HepG2 (cell line): ENCODE data around the gene C2orf42. TPM values are rescaled to one million over a fixed set of nuclear protein-coding genes. Genes with fewer than 3 reads are reported as not detected.
A peak's percentile ranks its signal among the peaks of the same experiment; 100 is the strongest.

ENCODE experiments used
- CCDC6 ChIP-seq: sonication (generic); formaldehyde crosslinking; IDR thresholded peaks from 2 replicates; pipeline ENCODE4 v1.8.1; 2022; ENCODE audit warnings: mild to moderate bottlenecking, missing genetic modification reagents, moderate library complexity
- DNMT1 ChIP-seq: sonication (generic); formaldehyde crosslinking; IDR thresholded peaks from 2 replicates; pipeline ENCODE4 v1.5.1; 2020; ENCODE audit warnings: mild to moderate bottlenecking, missing genetic modification reagents
- HMGA1 ChIP-seq: sonication (generic); formaldehyde crosslinking; conservative IDR thresholded peaks from 2 replicates; pipeline ENCODE4 v1.4.0; 2020; ENCODE audit warnings: missing genetic modification reagents
- HNRNPLL ChIP-seq: fragments of 200-400 bp; formaldehyde crosslinking; IDR thresholded peaks from 2 replicates; pipeline ENCODE4 v1.6.1; 2017; ENCODE audit warnings: mild to moderate bottlenecking, low read depth, low read length; ENCODE audit not compliant: poor library complexity, severe bottlenecking
- NFIB ChIP-seq: sonication (generic); formaldehyde crosslinking; IDR thresholded peaks from 2 replicates; pipeline ENCODE4 v1.9.0; 2021; ENCODE audit warnings: missing genetic modification reagents, mild to moderate bottlenecking, borderline replicate concordance
- SSRP1 ChIP-seq: IDR thresholded peaks from 2 replicates; pipeline ENCODE4 v1.6.1; 2016; ENCODE audit warnings: control low read depth
- STAG1 ChIP-seq: sonication (generic); formaldehyde crosslinking; IDR thresholded peaks from 2 replicates; pipeline ENCODE4 v1.4.0; 2020; ENCODE audit warnings: missing genetic modification reagents
- TP53 ChIP-seq: sonication (generic); formaldehyde crosslinking; conservative IDR thresholded peaks from 2 replicates; pipeline ENCODE4 v1.4.0; 2020; ENCODE audit warnings: missing genetic modification reagents
- ZBTB20 ChIP-seq: sonication (generic); formaldehyde crosslinking; IDR thresholded peaks from 2 replicates; pipeline ENCODE4 v1.8.1; 2023; ENCODE audit warnings: missing genetic modification reagents, low read depth, mild to moderate bottlenecking, borderline replicate concordance
- ZMAT3 ChIP-seq: sonication (generic); formaldehyde crosslinking; conservative IDR thresholded peaks from 2 replicates; pipeline ENCODE4 v1.7.0; 2021; ENCODE audit warnings: missing genetic modification reagents
- ZNF230 ChIP-seq: sonication (generic); formaldehyde crosslinking; IDR thresholded peaks from 2 replicates; pipeline ENCODE4 v1.4.0; 2020; ENCODE audit warnings: mild to moderate bottlenecking, missing genetic modification reagents
- ZNF44 ChIP-seq: sonication (generic); formaldehyde crosslinking; IDR thresholded peaks from 2 replicates; pipeline ENCODE4 v1.5.1; 2020; ENCODE audit warnings: mild to moderate bottlenecking, missing genetic modification reagents
- ZNF550 ChIP-seq: sonication (generic); formaldehyde crosslinking; IDR thresholded peaks from 2 replicates; pipeline ENCODE4 v1.4.0; 2020; ENCODE audit warnings: mild to moderate bottlenecking, missing genetic modification reagents, borderline replicate concordance
- ZNF841 ChIP-seq: sonication (generic); formaldehyde crosslinking; IDR thresholded peaks from 2 replicates; pipeline ENCODE4 v1.8.1; 2023; ENCODE audit warnings: missing genetic modification reagents, borderline replicate concordance
- ZSCAN9 ChIP-seq: IDR thresholded peaks from 2 replicates; pipeline ENCODE4 v1.6.1; 2016; ENCODE audit warnings: borderline replicate concordance
- polyA plus RNA-seq, 8 experiments: library from polyadenylated mRNA; depleted of rRNA in 3 of 8; stranded (reverse) in 7 of 8; unstranded in 1 of 8; fragments of >200 nt; fragmentation: Illumina TruSeq in 4 of 8; extraction: Trizol in 4 of 8; gene quantifications; 2 replicates each; pipeline versions ENCODE4 v1.2.1 to v1.2.3, GENCODE V29; 2011 to 2016; ENCODE audit warnings: low read depth in 4 of 8, missing spikeins in 1 of 8, mixed read lengths in 1 of 8; ENCODE audit not compliant: insufficient read depth in 1 of 8
- total RNA-seq, 5 experiments: library from RNA; depleted of rRNA; stranded (reverse); fragments of >200 nt; fragmentation: Illumina TruSeq; extraction: Trizol; gene quantifications; 2 replicates each; pipeline ENCODE4 v1.2.3, GENCODE V29; 2016; ENCODE audit warnings: low read depth in 1 of 5
- TF ChIP-seq, protein P1 (sequence below): sonication (generic); formaldehyde crosslinking; IDR thresholded peaks from 2 replicates; pipeline ENCODE4 v1.4.0; 2020; ENCODE audit warnings: missing genetic modification reagents
- TF ChIP-seq, protein P2 (sequence below): IDR thresholded peaks from 2 replicates; pipeline ENCODE4 v1.6.1; 2016
- TF ChIP-seq, protein P3 (sequence below): sonication (generic); formaldehyde crosslinking; IDR thresholded peaks from 2 replicates; pipeline ENCODE4 v1.5.1; 2020; ENCODE audit warnings: mild to moderate bottlenecking, missing genetic modification reagents, borderline replicate concordance

Gene C2orf42
- total and polyA plus RNA-seq, 2 of the 13 experiments (the other 11 are each of a cell fraction or from before 2014, with no cell fraction given): 9.3 to 9.9 TPM

- TF ChIP-seq ZNF230 (CRISPR knock-in tag) (no peak; the same call in 1 of the 2 replicates), STAG1 (CRISPR knock-in tag) (no peak), NFIB (CRISPR knock-in tag) (no peak), ZMAT3 (peak; percentile 85; the same call in 1 of the 2 replicates), HMGA1 (no peak), TP53 (no peak), DNMT1 (CRISPR knock-in tag) (peak; percentile 67), ZBTB20 (CRISPR knock-in tag) (no peak), HNRNPLL (no peak), ZNF841 (CRISPR knock-in tag) (no peak; the same call in 1 of the 2 replicates), ZSCAN9 (CRISPR knock-in tag) (no peak), CCDC6 (CRISPR knock-in tag) (no peak), ZNF44 (CRISPR knock-in tag) (peak; percentile 87; the same call in 1 of the 2 replicates), ZNF550 (no peak), SSRP1 (peak; percentile 37; the same call in 1 of the 2 replicates)
- TF ChIP-seq, protein P1, sequence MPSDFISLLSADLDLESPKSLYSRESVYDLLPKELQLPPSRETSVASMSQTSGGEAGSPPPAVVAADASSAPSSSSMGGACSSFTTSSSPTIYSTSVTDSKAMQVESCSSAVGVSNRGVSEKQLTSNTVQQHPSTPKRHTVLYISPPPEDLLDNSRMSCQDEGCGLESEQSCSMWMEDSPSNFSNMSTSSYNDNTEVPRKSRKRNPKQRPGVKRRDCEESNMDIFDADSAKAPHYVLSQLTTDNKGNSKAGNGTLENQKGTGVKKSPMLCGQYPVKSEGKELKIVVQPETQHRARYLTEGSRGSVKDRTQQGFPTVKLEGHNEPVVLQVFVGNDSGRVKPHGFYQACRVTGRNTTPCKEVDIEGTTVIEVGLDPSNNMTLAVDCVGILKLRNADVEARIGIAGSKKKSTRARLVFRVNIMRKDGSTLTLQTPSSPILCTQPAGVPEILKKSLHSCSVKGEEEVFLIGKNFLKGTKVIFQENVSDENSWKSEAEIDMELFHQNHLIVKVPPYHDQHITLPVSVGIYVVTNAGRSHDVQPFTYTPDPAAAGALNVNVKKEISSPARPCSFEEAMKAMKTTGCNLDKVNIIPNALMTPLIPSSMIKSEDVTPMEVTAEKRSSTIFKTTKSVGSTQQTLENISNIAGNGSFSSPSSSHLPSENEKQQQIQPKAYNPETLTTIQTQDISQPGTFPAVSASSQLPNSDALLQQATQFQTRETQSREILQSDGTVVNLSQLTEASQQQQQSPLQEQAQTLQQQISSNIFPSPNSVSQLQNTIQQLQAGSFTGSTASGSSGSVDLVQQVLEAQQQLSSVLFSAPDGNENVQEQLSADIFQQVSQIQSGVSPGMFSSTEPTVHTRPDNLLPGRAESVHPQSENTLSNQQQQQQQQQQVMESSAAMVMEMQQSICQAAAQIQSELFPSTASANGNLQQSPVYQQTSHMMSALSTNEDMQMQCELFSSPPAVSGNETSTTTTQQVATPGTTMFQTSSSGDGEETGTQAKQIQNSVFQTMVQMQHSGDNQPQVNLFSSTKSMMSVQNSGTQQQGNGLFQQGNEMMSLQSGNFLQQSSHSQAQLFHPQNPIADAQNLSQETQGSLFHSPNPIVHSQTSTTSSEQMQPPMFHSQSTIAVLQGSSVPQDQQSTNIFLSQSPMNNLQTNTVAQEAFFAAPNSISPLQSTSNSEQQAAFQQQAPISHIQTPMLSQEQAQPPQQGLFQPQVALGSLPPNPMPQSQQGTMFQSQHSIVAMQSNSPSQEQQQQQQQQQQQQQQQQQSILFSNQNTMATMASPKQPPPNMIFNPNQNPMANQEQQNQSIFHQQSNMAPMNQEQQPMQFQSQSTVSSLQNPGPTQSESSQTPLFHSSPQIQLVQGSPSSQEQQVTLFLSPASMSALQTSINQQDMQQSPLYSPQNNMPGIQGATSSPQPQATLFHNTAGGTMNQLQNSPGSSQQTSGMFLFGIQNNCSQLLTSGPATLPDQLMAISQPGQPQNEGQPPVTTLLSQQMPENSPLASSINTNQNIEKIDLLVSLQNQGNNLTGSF (CRISPR knock-in tag): peak; percentile 73
- TF ChIP-seq, protein P2, sequence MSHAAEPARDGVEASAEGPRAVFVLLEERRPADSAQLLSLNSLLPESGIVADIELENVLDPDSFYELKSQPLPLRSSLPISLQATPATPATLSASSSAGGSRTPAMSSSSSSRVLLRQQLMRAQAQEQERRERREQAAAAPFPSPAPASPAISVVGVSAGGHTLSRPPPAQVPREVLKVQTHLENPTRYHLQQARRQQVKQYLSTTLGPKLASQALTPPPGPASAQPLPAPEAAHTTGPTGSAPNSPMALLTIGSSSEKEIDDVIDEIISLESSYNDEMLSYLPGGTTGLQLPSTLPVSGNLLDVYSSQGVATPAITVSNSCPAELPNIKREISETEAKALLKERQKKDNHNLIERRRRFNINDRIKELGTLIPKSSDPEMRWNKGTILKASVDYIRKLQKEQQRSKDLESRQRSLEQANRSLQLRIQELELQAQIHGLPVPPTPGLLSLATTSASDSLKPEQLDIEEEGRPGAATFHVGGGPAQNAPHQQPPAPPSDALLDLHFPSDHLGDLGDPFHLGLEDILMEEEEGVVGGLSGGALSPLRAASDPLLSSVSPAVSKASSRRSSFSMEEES (CRISPR knock-in tag): peak; percentile 50
- TF ChIP-seq, protein P3, sequence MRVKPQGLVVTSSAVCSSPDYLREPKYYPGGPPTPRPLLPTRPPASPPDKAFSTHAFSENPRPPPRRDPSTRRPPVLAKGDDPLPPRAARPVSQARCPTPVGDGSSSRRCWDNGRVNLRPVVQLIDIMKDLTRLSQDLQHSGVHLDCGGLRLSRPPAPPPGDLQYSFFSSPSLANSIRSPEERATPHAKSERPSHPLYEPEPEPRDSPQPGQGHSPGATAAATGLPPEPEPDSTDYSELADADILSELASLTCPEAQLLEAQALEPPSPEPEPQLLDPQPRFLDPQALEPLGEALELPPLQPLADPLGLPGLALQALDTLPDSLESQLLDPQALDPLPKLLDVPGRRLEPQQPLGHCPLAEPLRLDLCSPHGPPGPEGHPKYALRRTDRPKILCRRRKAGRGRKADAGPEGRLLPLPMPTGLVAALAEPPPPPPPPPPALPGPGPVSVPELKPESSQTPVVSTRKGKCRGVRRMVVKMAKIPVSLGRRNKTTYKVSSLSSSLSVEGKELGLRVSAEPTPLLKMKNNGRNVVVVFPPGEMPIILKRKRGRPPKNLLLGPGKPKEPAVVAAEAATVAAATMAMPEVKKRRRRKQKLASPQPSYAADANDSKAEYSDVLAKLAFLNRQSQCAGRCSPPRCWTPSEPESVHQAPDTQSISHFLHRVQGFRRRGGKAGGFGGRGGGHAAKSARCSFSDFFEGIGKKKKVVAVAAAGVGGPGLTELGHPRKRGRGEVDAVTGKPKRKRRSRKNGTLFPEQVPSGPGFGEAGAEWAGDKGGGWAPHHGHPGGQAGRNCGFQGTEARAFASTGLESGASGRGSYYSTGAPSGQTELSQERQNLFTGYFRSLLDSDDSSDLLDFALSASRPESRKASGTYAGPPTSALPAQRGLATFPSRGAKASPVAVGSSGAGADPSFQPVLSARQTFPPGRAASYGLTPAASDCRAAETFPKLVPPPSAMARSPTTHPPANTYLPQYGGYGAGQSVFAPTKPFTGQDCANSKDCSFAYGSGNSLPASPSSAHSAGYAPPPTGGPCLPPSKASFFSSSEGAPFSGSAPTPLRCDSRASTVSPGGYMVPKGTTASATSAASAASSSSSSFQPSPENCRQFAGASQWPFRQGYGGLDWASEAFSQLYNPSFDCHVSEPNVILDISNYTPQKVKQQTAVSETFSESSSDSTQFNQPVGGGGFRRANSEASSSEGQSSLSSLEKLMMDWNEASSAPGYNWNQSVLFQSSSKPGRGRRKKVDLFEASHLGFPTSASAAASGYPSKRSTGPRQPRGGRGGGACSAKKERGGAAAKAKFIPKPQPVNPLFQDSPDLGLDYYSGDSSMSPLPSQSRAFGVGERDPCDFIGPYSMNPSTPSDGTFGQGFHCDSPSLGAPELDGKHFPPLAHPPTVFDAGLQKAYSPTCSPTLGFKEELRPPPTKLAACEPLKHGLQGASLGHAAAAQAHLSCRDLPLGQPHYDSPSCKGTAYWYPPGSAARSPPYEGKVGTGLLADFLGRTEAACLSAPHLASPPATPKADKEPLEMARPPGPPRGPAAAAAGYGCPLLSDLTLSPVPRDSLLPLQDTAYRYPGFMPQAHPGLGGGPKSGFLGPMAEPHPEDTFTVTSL (CRISPR knock-in tag): no peak
These were observed 48.8 kb downstream of the C2orf42 start (continued) for GRCh38 chr2:70141902-70142589.
